GM19043 (cell line): ENCODE measurements around the gene PDS5A.
"Not testable (repeated sequence)": the region's sequence is repeated elsewhere in the genome, so short reads cannot be mapped to it uniquely, and the experiment has no call there.

Experiments
- ATAC-seq: cut with Tn5 transposase; IDR thresholded peaks from one replicate; pipeline ENCODE4 v1.9.1; 2021; ENCODE audit warnings: low read depth; ENCODE audit not compliant: unreplicated experiment

PDS5A gene, protein sequence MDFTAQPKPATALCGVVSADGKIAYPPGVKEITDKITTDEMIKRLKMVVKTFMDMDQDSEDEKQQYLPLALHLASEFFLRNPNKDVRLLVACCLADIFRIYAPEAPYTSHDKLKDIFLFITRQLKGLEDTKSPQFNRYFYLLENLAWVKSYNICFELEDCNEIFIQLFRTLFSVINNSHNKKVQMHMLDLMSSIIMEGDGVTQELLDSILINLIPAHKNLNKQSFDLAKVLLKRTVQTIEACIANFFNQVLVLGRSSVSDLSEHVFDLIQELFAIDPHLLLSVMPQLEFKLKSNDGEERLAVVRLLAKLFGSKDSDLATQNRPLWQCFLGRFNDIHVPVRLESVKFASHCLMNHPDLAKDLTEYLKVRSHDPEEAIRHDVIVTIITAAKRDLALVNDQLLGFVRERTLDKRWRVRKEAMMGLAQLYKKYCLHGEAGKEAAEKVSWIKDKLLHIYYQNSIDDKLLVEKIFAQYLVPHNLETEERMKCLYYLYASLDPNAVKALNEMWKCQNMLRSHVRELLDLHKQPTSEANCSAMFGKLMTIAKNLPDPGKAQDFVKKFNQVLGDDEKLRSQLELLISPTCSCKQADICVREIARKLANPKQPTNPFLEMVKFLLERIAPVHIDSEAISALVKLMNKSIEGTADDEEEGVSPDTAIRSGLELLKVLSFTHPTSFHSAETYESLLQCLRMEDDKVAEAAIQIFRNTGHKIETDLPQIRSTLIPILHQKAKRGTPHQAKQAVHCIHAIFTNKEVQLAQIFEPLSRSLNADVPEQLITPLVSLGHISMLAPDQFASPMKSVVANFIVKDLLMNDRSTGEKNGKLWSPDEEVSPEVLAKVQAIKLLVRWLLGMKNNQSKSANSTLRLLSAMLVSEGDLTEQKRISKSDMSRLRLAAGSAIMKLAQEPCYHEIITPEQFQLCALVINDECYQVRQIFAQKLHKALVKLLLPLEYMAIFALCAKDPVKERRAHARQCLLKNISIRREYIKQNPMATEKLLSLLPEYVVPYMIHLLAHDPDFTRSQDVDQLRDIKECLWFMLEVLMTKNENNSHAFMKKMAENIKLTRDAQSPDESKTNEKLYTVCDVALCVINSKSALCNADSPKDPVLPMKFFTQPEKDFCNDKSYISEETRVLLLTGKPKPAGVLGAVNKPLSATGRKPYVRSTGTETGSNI (N-terminal part only)

DNA sequence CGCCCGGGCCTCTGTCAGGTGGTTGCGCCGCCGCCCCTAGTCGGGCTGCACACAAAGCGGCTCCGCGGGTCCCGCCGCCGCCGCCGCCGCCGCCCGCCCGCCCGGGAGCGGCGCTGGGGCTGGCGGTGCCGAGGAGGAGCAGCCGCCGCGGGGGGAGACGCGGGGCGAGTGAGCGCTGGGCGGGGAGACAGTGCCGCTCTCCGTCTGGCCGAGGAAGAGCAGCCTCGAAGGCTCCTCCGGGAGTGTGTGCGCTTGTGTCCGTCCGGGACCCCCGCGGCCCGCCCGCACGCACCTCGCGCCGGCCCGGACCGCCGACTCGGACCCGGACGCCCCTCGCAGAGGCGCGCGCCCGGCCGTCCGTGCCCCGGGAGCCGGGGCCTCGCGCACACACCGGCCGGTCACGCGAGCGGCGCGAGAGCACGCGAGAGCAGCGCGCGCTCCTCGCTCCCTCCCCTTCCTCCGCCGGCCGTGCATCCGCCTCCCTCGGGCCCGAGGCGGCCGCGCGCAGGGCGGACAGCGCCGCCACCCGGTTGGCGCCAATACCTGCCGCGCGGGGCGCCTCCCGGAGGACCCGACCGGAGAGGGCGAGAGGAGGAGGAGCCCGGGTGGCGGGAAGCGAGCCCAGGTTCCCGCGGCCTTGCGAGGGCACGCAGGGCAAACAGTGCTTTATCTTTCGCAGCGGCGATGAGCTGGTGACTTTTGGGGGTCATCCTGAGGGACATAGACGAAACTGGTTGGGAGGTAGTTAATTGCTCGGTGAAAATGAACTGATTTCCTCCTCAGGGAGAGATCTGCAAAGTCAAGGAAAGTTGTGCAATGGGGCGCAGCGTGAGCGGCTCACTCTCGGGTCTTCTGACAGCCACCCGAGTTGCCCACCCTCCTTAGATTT, at the start of gene PDS5A:
Gene PDS5A (minus strand): TSS at position 423 of the 889 bp plus-strand sequence. CDS start 1,334 bp downstream, outside the sequence.
- ATAC-seq: peak; percentile 66

DNA sequence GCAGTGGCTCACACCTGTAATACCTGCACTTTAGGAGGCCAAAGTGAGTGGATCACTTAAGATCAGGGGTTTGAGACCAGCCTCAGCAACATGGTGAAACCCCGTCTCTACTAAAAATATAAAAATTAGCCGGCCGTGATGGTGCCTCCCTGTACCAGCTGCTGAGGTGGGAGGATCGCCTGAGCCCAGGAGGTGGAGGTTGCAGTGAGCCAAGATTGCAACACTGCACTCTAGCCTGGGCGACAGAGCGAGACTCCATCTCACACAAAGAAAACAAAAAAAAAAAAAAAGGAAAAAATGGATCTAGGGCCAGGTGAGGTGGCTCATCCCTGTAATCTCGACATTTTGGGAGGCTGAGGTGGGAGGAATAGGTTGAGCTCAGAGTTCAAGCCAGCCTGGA, 46.3 kb upstream of the PDS5A start:
- ATAC-seq: not testable (repeated sequence)

DNA sequence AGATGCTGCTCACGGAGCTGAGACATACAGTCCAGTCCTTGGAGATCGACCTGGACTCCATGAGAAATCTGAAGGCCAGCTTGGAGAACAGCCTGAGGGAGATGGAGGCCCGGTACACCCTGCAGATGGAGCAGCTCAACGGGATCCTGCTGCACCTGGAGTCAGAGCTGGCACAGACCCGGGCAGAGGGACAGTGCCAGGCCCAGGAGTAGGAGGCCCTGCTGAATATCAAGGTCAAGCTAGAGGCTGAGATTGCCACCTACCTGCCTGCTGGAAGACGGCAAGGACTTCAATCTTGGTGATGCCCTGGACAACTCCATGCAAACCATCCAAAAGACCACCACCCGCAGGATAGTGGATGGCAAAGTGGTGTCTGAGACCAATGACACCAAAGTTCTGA, 43.4 kb upstream of the PDS5A start:
- not testable (repeated sequence) for ATAC-seq

DNA sequence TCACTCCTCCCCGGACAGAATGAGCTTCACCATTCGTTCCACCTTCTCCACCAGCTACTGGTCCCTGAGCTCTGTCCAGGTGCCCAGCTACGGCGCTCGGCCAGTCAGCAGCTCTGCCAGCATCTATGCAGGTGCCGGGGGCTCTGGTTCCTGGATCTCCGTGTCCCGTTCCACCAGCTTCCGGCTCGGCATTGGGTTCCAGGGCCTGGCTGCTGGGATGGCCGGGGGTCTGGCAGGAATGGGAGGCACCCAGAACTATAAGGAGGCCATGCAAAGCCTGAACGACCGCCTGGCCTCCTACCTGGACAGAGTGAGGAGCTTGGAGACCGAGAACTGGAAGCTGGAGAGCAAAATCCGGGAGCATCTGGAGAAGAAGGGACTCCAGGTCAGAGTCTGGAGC, 42.5 kb upstream of the PDS5A start:
- no peak for ATAC-seq

DNA sequence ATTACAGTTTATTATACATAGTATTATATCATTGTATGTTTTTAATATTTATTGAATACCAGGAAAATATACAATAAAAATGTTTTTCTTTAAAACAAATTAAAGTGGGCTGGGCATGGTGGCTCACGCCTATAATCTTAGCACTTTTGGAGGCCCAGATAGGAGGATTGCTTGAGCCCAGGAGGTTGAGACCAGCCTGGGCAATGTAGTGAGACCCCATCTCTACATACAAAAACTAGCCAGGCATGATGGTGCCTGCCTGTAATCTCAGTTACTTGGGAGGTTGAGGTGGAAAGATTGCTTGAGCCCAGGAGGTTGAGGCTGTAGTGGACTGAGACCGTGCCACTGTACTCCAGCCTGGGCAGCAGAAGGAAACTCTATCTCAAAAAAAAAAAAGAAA, 38.3 kb upstream of the PDS5A start:
- no peak for ATAC-seq

DNA sequence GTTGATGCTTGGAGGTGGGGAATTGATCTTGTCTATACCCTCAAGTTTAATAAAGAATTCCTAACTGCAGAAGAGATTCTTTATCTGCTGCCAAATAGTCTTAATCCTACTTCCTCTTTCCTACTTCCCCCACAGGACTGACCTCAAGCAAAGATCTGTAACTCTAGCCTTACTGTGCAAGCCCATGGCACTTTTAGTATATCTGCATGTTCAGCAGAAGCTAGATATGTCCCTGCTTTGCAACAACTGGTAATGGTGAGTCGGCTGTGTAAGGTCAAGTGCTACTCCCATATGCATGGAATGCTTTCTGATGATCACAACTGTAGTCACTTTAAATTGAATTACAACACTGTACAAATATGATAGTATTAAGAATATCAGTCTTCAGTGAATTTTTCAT, 26.3 kb upstream of the PDS5A start:
- ATAC-seq: no peak

DNA sequence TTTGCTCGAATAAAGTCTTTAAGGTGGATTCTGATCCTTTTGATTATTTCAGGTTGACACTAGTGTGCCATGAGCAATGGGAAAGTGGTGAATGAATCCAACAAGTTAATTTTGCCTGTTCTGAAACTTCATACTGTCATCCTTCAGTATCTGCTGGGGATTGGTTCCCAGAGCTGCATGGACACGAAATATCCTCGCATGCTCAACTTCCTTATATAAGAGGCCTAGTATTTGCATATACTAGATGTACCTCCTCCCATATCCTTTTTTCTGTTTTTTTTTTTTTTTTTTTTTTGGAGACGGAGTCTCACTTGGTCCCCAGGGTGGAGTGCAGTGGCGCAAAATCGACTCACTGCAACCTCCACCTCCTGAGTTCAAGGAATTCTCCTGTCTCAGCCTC, 23.0 kb upstream of the PDS5A start:
- no peak for ATAC-seq

DNA sequence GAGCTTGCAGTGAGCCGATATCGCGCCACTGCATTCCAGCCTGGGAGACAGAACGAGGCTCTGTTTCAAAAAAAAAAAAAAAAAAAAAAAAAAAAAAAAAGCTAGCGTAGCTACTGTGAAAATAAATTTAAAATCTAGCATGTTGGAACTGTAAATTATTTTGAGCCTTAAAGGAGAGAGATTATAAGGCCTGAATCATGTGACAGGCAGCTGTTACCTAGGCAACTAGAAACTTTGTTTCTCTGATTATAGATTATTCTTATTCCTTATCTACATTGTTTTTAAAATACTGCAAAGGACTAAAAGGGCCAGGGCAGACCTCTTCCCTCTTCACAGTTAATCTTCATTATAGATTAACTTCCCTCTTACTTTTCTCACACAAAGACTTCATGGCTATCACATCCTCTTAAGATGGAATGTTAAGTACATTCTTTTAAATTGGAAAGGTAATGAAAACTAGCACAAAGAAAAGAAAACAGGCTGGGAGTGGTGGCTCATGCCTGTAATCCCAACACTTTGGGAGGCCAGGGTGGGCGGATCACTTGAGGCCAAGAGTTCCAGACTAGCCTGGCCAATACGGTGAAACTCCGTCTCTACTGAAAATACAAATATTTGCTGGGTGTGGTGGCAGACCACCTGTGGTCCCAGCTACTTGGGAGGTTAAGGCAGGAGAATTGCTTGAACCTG, 21.1 kb upstream of the PDS5A start:
- ATAC-seq: no peak

DNA sequence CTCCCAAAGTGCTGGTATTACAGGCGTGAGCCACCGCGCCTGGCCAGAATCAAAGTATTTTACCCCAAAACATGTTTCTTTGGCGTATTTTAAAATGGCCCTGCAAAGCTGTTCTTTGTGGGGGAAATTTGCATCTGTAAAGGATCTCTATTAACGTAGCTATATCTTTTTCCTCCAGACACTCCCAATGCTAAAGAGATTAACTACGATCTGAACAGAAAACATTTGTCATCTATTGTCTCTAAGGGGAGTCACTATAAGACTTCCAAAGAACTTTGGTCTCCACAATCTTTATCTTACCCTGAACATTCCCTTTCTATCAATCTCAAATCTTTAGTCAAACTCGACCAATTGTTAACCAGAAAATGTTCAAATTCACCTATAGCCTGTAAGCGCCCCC, 19.1 kb upstream of the PDS5A start:
- no peak for ATAC-seq

DNA sequence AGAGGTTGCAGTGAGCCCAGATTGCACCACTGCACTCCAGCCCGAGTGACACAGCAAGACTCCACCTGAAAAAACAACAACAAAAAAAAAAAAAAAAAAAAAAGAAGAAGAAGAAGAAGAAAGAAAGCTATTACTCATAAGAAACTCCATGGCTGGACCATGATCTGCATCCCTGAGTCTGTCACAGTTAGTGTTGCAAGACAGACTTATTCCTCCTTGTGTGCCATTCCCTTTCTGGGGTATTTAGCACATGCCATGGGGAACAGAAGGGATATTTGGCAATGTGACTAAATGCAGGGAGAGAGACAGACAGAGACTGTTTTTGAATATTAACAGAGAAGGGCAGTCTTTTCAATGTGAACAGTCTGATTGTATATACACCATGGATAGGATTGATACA, 16.7 kb upstream of the PDS5A start:
- ATAC-seq: no peak

DNA sequence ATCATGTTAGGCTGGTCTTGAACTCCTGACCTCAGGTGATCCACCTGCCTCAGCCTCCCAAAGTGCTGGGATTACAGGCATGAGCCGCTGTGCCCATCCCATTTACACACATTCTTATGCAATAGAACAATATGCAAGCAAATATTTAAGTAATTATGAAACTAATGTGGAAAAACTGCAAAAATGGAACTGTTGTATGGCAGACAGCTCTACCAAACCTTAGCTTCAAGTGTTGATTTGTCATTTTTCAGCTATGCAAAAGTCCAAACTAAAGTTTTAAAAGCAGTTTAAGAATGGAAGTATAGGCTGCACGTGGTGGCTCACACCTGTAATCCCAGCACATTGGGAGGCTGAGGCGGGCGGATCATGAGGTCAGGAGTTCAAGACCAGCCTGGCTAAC, 11.7 kb upstream of the PDS5A start:
- ATAC-seq: not testable (repeated sequence)

DNA sequence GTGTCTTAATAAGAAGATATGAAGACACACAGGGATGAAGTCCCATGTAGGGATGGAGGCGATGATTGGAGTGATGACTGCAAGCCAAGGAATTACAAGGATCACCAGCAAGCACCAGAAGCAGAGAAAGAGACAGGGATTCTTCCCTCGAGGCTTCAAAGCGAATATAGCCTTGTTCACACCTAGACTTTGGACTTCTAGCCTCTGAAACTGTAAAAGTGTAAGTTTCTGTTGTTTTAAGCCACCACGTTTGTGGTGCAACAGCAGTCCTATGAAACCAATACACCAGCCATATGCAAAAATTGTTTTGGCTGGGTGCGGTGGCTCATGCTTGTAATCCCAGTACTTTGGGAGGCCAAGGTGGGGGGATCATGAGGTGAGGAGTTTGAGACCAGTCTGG, 9.8 kb upstream of the PDS5A start:
- ATAC-seq: no peak

DNA sequence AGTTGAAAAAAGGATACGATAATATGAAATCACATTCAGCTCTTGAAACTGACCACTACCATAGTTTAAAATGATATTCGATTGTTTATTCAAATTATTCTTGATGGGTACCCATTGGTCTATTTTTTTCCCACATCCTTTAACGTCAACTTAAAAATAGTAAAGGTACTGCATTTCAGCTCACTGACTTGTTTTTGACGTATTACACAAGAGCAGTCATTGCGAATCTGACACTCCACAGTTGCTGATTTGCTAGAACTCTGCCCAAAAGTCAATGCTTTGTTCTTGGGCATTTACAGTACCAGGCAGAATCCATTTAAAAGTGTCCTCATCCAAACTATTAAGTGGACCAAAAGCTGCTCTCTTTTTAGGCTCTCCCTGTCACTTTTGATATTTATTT, 1.2 kb upstream of the PDS5A start:
- no peak for ATAC-seq

DNA sequence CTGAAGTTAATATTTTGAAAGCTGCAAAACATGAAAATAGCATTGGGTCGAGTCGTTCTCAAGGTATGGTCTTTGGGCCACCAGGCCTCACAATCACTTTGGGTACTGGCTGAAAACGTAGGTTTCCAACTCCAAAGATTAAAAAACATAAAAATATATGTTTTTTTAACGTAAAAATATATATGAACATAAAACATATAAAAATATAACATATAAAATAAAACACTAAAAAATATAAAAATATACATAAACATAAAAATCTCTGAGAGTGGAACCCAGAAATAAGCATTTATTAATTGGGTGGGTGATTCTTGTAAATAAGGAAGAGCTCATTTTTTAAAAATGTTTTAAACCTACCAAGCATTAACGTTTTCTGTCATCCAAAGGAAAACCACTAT, 666 bp upstream of the PDS5A start:
- no peak for ATAC-seq

DNA sequence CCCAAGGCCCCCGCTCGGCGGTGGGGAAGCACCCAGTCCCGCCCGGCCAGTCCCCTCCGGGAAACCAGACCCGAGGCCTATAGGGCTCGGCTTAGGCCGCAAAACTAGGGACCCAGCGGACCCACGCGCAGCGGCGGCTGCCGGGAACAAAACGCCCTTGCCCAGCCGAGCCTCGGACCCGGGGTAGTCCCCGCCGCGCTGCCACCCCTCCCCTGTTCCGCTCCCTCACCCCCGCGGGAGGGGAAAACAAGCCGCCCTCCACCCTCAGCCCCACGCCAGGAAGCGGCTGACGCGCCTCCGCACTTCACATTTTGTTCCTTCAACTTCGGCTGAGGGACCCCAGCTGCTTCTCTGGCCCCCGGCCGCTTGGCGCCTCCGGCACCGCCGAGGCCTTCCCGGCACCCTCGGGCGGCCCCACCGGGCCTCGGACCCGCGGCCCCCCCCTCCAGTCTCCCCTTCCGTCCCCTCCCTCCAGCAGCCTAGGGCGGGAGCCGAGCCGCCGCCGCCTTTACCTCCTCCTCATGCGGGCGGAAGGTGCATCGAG, 694 bp downstream of the PDS5A start:
- peak; percentile 11 for ATAC-seq

DNA sequence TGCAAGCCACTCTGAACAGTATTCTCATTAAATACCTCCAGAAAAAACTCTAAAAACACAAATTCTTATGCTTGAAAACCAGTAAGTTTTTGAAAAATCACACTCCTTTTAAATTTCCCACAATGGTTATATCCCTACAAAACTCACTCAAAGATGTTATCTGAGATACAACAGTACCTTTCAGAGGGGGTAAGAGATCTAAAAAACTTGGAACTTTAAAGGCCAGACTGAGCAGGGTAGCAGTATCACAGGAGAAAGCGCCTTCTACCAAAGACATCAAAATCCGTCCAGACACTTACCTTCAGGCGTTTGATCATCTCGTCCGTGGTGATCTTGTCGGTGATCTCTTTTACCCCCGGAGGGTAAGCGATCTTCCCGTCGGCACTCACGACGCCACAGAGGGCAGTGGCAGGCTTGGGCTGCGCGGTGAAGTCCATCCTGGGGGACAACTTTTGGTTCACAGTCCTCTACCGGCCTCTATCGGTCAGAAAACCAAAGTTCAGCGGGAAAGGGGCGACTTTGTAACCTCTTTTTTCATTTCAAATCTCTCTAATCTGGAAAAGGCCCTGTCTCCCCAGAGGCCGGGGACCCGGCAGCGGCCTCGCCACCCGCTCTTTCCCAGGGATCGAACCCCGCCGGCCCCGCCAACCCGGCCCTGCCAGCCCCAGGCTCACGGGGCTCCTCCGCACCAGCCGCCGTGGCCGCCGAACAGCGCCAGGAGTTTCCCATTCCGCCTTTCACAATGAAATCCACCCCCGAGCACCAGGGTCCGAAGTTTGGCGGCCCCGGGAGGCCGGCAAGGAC, 1.4 kb downstream of the PDS5A start:
- no peak for ATAC-seq

DNA sequence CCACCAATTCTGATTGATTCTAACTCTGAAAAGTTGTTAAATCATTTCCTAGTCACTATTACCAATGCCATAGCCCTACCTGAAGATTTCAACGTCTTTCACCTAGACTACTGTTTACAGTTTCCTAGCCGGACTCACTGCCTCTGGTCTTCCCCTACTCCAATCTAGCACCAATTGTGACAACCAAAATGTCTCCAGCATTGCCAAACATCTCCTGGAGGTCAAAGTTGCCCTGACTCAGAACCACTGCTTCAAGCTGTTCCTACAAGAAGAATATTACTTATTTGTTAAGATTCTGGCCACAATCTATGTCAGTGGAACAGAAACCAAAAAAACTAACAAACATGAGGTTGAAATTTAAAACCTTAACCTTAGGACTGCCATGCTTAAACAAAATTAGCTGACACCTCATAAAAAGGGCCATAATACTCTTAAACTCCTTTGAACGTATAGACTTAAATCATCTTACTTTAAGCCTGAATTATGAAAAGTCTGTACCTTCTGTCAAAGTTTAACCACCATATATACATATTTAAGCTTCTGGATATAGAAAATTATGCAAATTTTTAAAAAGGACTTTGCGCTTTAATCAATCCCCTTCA, 2.1 kb downstream of the PDS5A start:
- no peak for ATAC-seq

DNA sequence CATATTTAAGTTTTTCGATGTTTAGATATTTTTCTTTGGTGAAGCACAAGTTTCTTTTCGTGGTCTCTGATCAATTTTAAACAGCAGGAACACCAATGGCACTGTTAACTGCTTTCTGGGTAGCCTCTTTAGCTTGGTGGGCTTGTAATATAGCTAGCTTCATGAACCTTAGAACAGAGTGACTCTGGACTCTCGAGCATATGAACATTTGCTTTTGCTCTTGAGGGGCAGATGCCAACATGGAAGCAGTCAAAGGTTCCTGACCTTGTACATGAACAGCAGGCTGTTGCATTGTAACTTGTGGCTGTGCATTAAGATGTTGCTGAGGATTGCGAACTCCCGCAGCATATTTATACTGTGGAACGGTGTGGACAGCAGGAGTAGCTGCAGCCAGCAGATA, 4.7 kb downstream of the PDS5A start:
- ATAC-seq: not testable (repeated sequence)
